Amniotic epithelial cell (primary cell): ENCODE results near the gene TEX9.
"Not testable (repeated sequence)": the region's sequence is repeated elsewhere in the genome, so short reads cannot be mapped to it uniquely, and the experiment has no call there.

Experiments
- DNase-seq: peaks from one replicate; pipeline ENCODE4 v3.0.0-alpha.2; 2010; ENCODE audit warnings: low read depth

TEX9 gene

GRCh38 chr15:56365075-56365711, at the start of gene TEX9:
TEX9 (plus strand) TSS chr15:56365426; CDS start chr15:56365451, 25 bp downstream.
- peak; percentile 75 for DNase-seq

GRCh38 chr15:56316561-56316960, 48.7 kb upstream of the TEX9 start:
- not testable (repeated sequence) for DNase-seq

- DNase-seq = no peak
Measured at GRCh38 chr15:56320316-56320715, 44.9 kb upstream of the TEX9 start.

DNA sequence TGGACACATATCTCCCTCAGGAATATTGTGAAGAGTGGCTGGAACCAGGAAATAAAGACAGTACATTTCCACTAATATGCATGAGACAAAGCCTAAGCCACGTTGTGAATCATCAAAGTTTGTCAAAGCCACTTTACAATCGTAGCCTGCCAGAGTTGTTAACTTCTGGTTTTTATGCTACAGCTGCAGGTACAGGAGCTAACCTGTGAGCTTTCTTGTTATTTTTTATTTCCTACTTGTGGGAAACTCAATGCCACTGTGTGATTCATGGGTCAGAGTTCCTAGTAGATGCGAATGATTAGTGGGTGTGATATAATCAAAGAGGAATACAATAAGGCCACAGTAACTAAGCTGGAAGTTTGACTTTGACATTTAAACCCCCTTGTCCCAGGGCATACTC, 44.4 kb upstream of the TEX9 start:
- DNase-seq = no peak

DNA sequence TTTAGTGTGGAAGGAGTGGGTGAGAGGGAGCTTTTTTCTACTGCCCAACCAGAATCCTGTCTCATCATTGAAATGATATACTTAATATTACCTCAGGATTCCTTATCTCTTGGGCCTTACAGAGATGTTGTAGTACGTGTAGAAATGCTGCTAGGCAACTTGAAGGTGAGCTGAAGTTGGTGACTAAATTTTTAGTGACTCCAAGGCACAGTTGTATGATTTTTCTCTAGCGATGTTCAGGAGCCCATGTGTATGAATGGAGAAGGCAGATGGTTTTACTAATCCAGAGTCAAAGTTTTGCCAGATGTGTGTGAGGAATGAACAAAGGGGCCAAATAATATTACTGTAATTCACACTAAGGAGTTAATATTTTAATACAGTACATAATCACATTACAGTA, 42.8 kb upstream of the TEX9 start:
- no peak for DNase-seq

GRCh38 chr15:56323435-56323834, 41.8 kb upstream of the TEX9 start:
- no peak for DNase-seq

DNA sequence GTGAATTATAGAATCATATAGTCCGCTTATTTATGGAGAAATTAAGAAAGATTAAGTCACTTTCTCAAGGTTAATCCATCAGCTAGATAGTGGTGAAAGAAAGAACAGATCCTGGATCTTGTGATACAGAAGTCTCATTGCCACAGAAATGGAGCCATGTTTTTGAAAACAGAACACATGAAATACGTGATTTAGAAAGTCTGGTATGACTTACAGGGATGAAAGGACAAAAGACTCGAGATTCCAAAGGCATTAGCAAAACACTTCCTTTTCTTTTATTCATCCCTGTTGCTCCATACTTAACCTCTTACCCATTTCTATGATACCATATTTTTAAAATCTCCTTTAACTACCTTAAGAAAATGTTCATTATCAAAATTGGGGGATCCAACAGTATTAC, 40.0 kb upstream of the TEX9 start:
- peak; percentile 44 for DNase-seq

GRCh38 chr15:56327721-56328502, 37.3 kb upstream of the TEX9 start:
- peak; percentile 7 for DNase-seq

- no peak for DNase-seq
Measured at GRCh38 chr15:56337084-56337725, 28.0 kb upstream of the TEX9 start.

GRCh38 chr15:56339594-56339993, 25.6 kb upstream of the TEX9 start:
- peak; percentile 5 for DNase-seq

GRCh38 chr15:56341201-56341600, 24.0 kb upstream of the TEX9 start:
- peak; percentile 4 for DNase-seq

- DNase-seq = peak; percentile 38
Measured at GRCh38 chr15:56342653-56343052, 22.6 kb upstream of the TEX9 start.

GRCh38 chr15:56343879-56344278, 21.3 kb upstream of the TEX9 start:
- no peak for DNase-seq

DNA sequence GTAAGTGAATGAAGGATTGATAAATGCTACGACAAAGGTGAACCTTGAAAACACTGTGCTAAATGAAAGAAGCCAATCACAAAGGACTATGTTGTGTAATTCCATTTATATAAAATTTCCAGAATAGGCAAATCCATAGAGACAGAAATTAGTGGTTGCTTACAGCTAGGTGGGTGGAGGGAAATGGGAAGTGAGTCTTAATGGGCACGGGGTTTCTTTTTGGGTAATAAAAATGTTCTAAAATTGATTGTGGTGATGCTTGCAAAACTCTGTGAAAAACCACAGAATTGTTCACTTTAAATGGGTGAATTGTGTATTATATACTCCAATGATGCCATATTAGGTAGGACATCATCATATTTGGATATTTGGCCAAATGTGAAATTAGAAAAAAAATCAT, 20.9 kb upstream of the TEX9 start:
- DNase-seq = no peak

- DNase-seq = no peak
Measured at GRCh38 chr15:56346414-56346813, 18.8 kb upstream of the TEX9 start.

- DNase-seq = no peak
Measured at GRCh38 chr15:56349554-56349953, 15.7 kb upstream of the TEX9 start.

GRCh38 chr15:56351353-56351752, 13.9 kb upstream of the TEX9 start:
- DNase-seq = no peak

DNA sequence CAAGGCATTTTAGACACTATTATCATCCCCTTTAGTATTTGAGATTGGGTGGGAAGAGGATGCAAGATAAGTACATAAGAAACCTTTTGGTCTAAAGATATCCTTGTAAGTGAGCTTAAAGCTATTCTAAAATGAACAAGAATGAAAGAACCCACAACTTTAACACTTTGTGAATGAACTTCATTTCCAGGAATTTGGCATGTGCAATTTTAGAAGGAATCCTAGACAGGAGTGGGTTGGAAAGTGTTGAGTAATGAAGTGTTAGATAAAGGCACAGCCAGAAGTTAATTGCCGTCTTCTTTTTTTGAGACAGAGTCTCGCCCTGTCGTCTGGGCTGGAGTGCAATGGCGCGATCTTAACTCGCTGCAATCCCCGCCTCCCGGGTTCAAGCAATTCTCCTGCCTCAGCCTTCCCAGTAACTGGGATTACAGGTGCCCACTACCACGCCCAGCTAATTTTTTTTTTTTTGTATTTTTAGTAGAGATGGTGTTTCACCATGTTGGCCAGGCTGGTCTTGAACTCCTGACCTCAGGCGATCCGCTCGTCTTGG, 13.2 kb upstream of the TEX9 start:
- DNase-seq = no peak

GRCh38 chr15:56353119-56353518, 12.1 kb upstream of the TEX9 start:
- no peak for DNase-seq

DNA sequence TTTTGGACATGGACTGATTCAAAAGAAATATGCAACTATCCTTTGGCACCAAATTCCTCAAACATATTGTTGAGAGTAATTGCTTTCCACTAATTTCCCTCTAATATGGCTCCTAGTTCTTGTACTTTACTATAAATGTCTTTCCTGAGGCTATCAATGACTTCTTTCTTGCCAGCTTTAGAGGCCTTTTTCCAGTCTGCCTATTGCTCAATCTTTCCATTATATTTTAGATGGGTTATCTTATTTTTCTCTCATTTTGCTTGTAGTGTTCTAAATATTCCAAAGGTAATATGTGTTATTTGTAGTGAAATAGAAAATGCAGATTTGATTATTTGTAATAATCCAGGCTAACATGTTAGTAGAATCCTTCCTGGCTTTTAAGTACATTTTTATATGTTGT, 11.5 kb upstream of the TEX9 start:
- no peak for DNase-seq

DNA sequence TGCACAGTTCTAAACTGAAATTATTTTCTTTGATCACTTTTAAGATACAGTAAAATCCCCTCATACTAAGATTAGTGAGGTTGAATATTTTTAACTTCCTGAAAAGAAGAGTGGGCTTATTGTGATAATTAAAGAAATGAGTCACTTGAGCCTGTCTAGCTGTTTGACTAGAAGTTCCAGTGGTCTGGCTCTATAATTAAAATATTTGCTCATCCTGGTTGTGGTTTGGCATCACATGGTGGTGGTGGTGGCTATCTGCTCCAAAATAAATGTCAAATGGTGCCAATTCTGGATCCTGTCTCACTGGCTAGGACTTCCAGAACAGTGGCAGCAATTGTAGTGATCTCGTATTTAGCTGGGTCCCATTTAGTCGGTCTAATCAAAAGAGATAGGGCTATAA, 8.6 kb upstream of the TEX9 start:
- no peak for DNase-seq

DNA sequence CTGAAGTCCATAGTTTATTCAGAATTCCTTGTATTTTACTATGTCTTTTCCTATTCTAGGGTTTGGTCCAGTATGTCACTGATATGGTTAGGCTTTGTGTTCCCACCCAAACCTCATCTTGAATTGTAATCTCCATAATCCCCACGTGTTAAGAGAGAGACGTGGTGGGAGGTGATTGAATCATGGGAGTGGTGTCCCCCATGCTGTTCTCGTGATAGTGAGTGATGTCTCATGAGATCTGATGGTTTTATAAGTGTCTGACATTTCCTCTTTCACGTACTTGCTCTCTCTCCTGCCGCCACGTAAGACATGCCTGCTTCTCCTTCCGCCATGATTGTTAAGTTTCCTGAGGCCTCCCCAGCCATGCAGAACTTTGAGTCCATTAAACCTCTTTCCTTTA, 6.6 kb upstream of the TEX9 start:
- no peak for DNase-seq

- no peak for DNase-seq
Measured at GRCh38 chr15:56361987-56362386, 3.2 kb upstream of the TEX9 start.
